22Rv1 (cell line): ENCODE results near the gene CACYBP.

Experiments
- ZFX ChIP-seq: fragments of 450-650 bp; IDR thresholded peaks from 2 replicates; pipeline ENCODE4 v1.6.1; 2017; ENCODE audit warnings: antibody characterized with exemption, borderline replicate concordance
- TF ChIP-seq, protein P1 (sequence below): fragments of 450-650 bp; IDR thresholded peaks from 2 replicates; pipeline ENCODE4 v1.5.1; 2017; ENCODE audit warnings: mild to moderate bottlenecking

DNA sequence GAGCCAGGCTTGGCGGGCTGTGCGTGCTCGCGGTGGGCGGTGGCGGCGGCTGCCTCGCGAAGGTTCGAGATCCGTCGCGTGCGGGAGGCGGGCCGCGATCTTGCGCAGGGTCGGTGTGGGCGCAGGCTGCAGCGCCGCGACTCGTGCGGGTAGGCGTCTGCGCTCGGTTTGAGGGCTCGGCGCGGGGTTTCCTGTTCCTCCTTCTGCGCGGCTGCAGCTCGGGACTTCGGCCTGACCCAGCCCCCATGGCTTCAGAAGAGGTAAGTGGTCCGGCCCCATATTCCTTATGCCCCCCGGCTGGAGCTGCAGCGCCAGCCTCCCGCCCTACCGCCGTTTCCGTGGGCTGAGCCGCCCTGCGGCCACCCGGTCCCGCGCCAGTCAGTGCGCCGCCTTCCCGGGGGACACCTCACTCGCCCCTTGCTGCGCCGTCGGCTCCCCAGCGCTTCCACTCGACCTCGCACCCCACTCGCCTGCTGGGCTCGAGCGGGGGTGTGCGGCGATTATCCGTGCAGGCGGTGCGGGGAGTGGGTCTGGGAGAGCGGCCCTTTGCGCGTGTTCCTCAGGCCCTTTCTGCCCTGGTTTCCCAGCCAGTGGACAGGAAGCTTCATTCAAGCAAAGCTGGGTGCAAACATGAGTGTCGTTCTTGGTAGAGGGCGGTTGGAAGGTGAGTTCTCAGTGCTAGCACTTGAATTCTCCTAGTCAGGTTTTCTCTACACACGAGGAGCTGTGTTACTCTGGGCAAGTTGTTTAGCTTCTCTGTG is at the start of gene CACYBP:
- TF ChIP-seq, protein P1, sequence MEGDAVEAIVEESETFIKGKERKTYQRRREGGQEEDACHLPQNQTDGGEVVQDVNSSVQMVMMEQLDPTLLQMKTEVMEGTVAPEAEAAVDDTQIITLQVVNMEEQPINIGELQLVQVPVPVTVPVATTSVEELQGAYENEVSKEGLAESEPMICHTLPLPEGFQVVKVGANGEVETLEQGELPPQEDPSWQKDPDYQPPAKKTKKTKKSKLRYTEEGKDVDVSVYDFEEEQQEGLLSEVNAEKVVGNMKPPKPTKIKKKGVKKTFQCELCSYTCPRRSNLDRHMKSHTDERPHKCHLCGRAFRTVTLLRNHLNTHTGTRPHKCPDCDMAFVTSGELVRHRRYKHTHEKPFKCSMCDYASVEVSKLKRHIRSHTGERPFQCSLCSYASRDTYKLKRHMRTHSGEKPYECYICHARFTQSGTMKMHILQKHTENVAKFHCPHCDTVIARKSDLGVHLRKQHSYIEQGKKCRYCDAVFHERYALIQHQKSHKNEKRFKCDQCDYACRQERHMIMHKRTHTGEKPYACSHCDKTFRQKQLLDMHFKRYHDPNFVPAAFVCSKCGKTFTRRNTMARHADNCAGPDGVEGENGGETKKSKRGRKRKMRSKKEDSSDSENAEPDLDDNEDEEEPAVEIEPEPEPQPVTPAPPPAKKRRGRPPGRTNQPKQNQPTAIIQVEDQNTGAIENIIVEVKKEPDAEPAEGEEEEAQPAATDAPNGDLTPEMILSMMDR: peak; percentile 21
- no peak for TF ChIP-seq ZFX
